GM08714 (cell line): ENCODE data around the gene PTPA.
"Not testable (repeated sequence)": the region's sequence is repeated elsewhere in the genome, so short reads cannot be mapped to it uniquely, and the experiment has no call there.

Experiments used
- H3K4me3 ChIP-seq: fragments of 200-500 bp; sonication (Bioruptor generic); 2 replicates; pipeline ENCODE4 v1.5.1; 2014; ENCODE audit warnings: mild to moderate bottlenecking, low read length, inconsistent platforms
- ZNF274 ChIP-seq: IDR thresholded peaks from 2 replicates; pipeline ENCODE4 v1.6.1; 2012; ENCODE audit warnings: mild to moderate bottlenecking, low read depth, low read length

The PTPA gene

GRCh38 chr9:129111528-129112151, 425 bp downstream of the PTPA start:
- H3K4me3 ChIP-seq: peak overlapping the region; percentile 92
- no peak for TF ChIP-seq ZNF274

GRCh38 chr9:129112526-129112925, 1.3 kb downstream of the PTPA start:
- peak overlapping the region; percentile 92 for H3K4me3 ChIP-seq

- no peak overlapping the region for H3K4me3 ChIP-seq
- no peak for TF ChIP-seq ZNF274
These were observed 2.6 kb downstream of the PTPA start for GRCh38 chr9:129113645-129114304.

- H3K4me3 ChIP-seq: no peak overlapping the region
- no peak for TF ChIP-seq ZNF274
These were observed 7.6 kb downstream of the PTPA start for GRCh38 chr9:129118799-129119198.

GRCh38 chr9:129121483-129121882, 10.3 kb downstream of the PTPA start:
- TF ChIP-seq ZNF274: no peak
- no peak overlapping the region for H3K4me3 ChIP-seq

- no peak overlapping the region for H3K4me3 ChIP-seq
- no peak for TF ChIP-seq ZNF274
These were observed 10.9 kb downstream of the PTPA start for GRCh38 chr9:129122133-129122532.

DNA sequence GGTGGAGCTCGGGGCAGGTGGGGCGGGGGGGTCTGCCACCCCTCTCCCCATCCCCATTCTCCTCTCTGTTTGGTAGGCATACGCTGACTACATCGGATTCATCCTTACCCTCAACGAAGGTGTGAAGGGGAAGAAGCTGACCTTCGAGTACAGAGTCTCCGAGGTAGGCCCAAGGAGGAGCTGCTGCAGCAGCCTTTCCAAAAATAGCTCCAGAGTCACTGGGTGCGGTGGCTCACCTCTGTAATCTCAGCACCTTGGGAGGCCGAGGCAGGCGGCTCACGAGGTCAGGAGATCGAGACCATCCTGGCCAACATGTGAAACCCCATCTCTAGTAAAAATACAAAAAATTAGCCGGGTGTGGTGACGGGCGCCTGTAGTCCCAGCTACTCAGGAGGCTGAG, 11.8 kb downstream of the PTPA start:
- H3K4me3 ChIP-seq: not testable (repeated sequence)

DNA sequence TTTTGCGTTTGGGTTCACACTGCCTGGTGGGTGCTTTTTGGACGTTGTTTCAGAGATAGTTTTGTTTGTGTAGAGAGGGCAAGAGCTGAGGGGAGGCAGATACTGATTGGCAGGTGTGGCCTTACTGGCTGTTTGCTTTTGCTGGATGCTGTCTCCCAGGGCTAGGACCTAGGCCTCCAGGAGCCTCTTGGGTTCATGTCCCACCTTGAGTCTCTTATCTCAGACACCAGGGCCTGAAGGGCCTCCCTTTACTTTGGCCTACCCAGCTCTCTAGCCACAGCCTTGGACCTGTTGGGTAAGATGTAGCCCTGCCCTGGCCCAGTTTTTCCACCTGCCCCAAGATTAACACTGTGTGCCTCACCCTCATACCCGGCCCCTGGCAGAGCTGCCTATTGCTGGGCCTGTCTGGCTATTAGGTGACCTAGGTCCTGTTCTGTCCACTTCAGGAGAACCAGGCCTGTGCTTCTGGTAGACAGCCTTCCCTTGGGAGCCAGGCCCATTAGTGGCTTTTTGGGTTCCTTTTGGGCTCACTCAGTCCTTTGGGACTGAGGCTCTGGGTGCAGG, 13.4 kb downstream of the PTPA start:
- H3K4me3 ChIP-seq: no peak overlapping the region
- TF ChIP-seq ZNF274: no peak

DNA sequence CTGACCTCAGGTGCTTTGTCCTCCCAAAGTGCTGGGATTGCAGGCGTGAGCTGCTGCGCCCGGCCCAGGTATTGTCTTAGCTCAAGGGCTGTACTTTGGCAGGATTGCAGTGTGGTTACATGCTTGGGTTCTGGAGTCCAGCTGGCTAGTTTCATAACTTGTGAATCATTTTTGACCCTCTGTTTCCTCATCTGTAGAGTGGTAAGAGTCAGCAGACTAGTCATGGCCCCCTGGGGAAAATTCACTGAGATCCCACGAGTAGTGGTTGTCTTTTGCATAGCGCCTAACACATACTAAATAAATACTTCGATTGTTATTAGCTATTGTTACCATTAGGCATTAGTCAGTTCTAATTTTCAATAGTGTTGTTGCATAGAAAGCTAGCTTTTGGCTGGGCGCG, 14.3 kb downstream of the PTPA start:
- H3K4me3 ChIP-seq: no peak overlapping the region
- no peak for TF ChIP-seq ZNF274

DNA sequence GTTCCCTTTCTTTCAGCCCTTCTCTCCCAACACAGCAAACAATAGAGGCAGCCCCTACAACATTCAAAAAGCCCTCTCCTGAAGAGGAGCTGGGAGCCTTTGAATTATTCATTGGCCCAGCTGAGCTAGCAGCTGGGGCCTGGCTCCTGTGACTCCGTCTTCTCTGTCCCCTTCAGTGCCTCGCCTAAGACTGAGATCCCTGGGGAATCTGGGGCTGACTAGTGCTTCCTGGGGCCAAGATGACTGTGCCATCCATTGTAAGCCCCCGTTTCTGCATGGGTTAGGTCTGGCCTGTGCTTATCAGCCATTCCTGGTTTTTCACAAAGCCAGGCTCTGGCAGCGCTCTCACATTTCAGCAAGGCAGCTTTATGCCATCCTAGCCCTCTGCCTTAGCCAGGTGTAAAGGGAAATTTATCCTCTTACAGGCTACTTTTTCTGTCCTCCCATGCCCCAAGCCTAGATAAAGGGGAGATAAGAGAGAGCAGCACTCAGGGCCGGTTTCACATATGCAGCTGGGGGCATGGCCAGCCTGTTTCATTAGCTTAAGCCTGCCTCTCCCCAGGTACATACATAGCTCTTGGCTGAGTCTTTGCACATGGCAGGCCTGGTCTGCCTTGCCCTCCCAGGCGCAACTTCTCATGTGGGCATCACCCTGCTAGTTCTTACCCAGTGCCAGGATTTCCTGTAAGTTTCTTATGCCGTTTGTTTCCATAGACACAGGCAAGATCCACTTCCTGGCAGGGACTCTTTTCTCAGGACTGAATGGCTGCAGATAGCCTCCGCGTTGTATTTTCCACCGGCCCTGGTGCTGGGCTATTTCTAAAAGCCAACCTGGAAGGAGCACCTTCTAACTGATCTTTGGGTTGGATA, 15.8 kb downstream of the PTPA start:
- no peak overlapping the region for H3K4me3 ChIP-seq
- no peak for TF ChIP-seq ZNF274

- no peak overlapping the region for H3K4me3 ChIP-seq
- TF ChIP-seq ZNF274: no peak
These were observed 17.5 kb downstream of the PTPA start for GRCh38 chr9:129128689-129129088.

- H3K4me3 ChIP-seq: not testable (repeated sequence)
These were observed 19.1 kb downstream of the PTPA start for GRCh38 chr9:129130271-129130670.

DNA sequence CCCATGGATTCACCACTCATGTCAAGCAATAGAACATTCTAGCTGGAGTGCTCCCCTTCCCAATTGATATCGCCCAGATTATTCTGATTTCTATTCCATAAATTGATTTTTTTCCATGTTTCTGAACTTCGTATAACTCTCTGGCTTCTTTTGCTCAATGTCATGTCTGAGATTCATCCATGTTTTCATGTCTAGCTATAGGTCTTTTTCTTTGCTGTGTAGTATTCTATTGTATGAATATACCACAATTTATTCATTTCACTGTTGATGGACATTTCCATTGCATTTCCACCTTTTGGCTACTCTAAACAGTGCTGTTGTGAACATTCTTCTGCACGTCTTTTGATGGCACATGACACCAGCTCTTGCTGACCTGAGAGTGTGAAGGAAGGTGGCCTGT, 19.6 kb downstream of the PTPA start:
- no peak for TF ChIP-seq ZNF274
- no peak overlapping the region for H3K4me3 ChIP-seq

- no peak for TF ChIP-seq ZNF274
- H3K4me3 ChIP-seq: no peak overlapping the region
These were observed 20.3 kb downstream of the PTPA start for GRCh38 chr9:129131300-129132145.
